HCT116 (cell line): ENCODE measurements around the gene NDUFA5. TPM values are rescaled to one million over a fixed set of nuclear protein-coding genes. Genes with fewer than 3 reads are reported as not detected.

Experiments
- ATAC-seq: fragments of 200-7000 bp; cut with Tn5 transposase; 2 replicates; pipeline ENCODE4 v1.9.1; 2020; ENCODE audit warnings: mild to moderate bottlenecking, moderate library complexity
- BruUV-seq: library from RNA; stranded (reverse); fragments of 400-500 nt; replicated peaks from 2 replicates; lab custom pipeline; 2021; lab: Mats Ljungman, UMichigan
- CTCF ChIA-PET: fragments of 300-600 bp; sonication (Branson Sonifier 250); formaldehyde crosslinking; loops from one replicate; lab custom pipeline; 2021; ENCODE audit warnings: antibody characterized with exemption; lab: Charles Lee
- POLR2A ChIA-PET: fragments of 300-600, 350-600 bp; sonication (Branson Sonifier 250); formaldehyde crosslinking; loops from one replicate; lab custom pipeline; 2021; ENCODE audit warnings: antibody characterized with exemption; lab: Charles Lee
- RAD21 ChIA-PET, 2 experiments: fragments of 300-600 bp; sonication (Branson Sonifier 250); formaldehyde crosslinking; loops; one replicate each; lab custom pipeline; 2023; ENCODE audit warnings: low total read pairs in 2 of 2; ENCODE audit not compliant: uncharacterized antibody in 2 of 2, unreplicated experiment in 2 of 2, low non-redundant PET in 1 of 2; lab: Charles Lee
- DNase-seq: peaks from one replicate; pipeline ENCODE4 v3.0.0-alpha.2; 2010; ENCODE audit warnings: low read depth, low spot score
- H2AFZ ChIP-seq: fragments of 200-600 bp; shearing (Covaris generic), sonication (generic); 2 replicates; pipeline ENCODE4 v1.6.1; 2017; ENCODE audit warnings: low read depth, mixed run types, mixed read lengths, antibody characterized with exemption, low read length; ENCODE audit not compliant: poor library complexity, severe bottlenecking
- H3K27ac ChIP-seq: 2 replicates; pipeline ENCODE4 v1.5.1; 2012; ENCODE audit warnings: low read depth, low read length
- H3K27me3 ChIP-seq: fragments of 200-600 bp; sonication (generic); 2 replicates; pipeline ENCODE4 v1.6.1; 2016; ENCODE audit warnings: mixed run types, low read length, mixed read lengths; ENCODE audit not compliant: insufficient read depth
- H3K36me3 ChIP-seq, 2 experiments: fragments of 200-500 bp in 1 of 2; fragments of 200-600 bp in 1 of 2; sonication (Bioruptor generic) in 1 of 2; sonication (generic) in 1 of 2; 2 replicates each; pipeline versions ENCODE4 v1.5.1 to v1.6.1; 2014 to 2016; ENCODE audit warnings: low read length in 2 of 2, inconsistent platforms in 1 of 2, mixed read lengths in 1 of 2, mixed run types in 1 of 2; ENCODE audit not compliant: insufficient read depth in 2 of 2, control insufficient read depth in 1 of 2
- H3K4me1 ChIP-seq, 2 experiments: fragments of 200-600 bp in 1 of 2; sonication (generic) in 1 of 2; 2 replicates each; pipeline versions ENCODE4 v1.5.1 to v1.6.1; 2012 to 2017; ENCODE audit warnings: low read length in 2 of 2, inconsistent platforms in 1 of 2, mild to moderate bottlenecking in 1 of 2, mixed read lengths in 1 of 2, mixed run types in 1 of 2, moderate library complexity in 1 of 2; ENCODE audit not compliant: insufficient read depth in 2 of 2, control insufficient read depth in 1 of 2
- H3K4me2 ChIP-seq: fragments of 200-600 bp; sonication (generic); 2 replicates; pipeline ENCODE4 v1.6.1; 2017; ENCODE audit warnings: mixed run types, low read length, mixed read lengths
- H3K4me3 ChIP-seq, 2 experiments: fragments of 200-600 bp in 1 of 2; sonication (generic) in 1 of 2; replicated peaks in 1 of 2; 2 replicates each; pipeline ENCODE4 v1.5.1; 2011 to 2016; ENCODE audit warnings: low read length in 2 of 2, control low read depth in 1 of 2, low read depth in 1 of 2, mild to moderate bottlenecking in 1 of 2, mixed read lengths in 1 of 2, mixed run types in 1 of 2
- H3K79me2 ChIP-seq: fragments of 200-600 bp; sonication (generic); 2 replicates; pipeline ENCODE4 v1.6.1; 2017; ENCODE audit warnings: mild to moderate bottlenecking, mixed run types, low read length, moderate library complexity, mixed read lengths; ENCODE audit not compliant: insufficient read depth
- H3K9ac ChIP-seq: fragments of 200-600 bp; sonication (generic); 2 replicates; pipeline ENCODE4 v1.6.1; 2016; ENCODE audit warnings: low read length, mixed read lengths
- H3K9me2 ChIP-seq: fragments of 200-600 bp; sonication (generic), shearing (Covaris generic); 2 replicates; pipeline ENCODE4 v1.6.1; 2017; ENCODE audit warnings: mixed run types, mild to moderate bottlenecking, moderate library complexity; ENCODE audit not compliant: insufficient read depth
- H3K9me3 ChIP-seq, 2 experiments: fragments of 200-500 bp in 1 of 2; fragments of 200-600 bp in 1 of 2; sonication (Bioruptor generic) in 1 of 2; sonication (generic) in 1 of 2; 2 replicates each; pipeline ENCODE4 v1.6.1; 2014 to 2017; ENCODE audit warnings: low read length in 2 of 2, mixed read lengths in 2 of 2, inconsistent platforms in 1 of 2, low read depth in 1 of 2, mild to moderate bottlenecking in 1 of 2, mixed run types in 1 of 2, moderate library complexity in 1 of 2; ENCODE audit not compliant: control insufficient read depth in 1 of 2, insufficient read depth in 1 of 2
- H4K20me1 ChIP-seq: fragments of 200-600 bp; sonication (generic), shearing (Covaris generic); 2 replicates; pipeline ENCODE4 v1.6.1; 2017; ENCODE audit warnings: mixed run types, mild to moderate bottlenecking, moderate library complexity; ENCODE audit not compliant: insufficient read depth
- CBX3 ChIP-seq: IDR thresholded peaks from 2 replicates; pipeline ENCODE4 v1.6.1; 2012; ENCODE audit warnings: low read depth
- CEBPB ChIP-seq: IDR thresholded peaks from 2 replicates; pipeline ENCODE4 v1.6.1; 2012; ENCODE audit warnings: low read depth
- ELF1 ChIP-seq: IDR thresholded peaks from 2 replicates; pipeline ENCODE4 v1.6.1; 2012; ENCODE audit warnings: low read depth, borderline replicate concordance
- EZH2 ChIP-seq: fragments of 200-600 bp; sonication (generic); IDR thresholded peaks from 2 replicates; pipeline ENCODE4 v1.6.1; 2017; ENCODE audit warnings: antibody characterized with exemption, mixed run types
- FOSL1 ChIP-seq: IDR thresholded peaks from 2 replicates; pipeline ENCODE4 v1.6.1; 2012; ENCODE audit warnings: low read depth
- JUND ChIP-seq: IDR thresholded peaks from 2 replicates; pipeline ENCODE4 v1.6.1; 2012
- POLR2AphosphoS5 ChIP-seq: IDR thresholded peaks from 2 replicates; pipeline ENCODE4 v1.6.1; 2011; ENCODE audit warnings: mild to moderate bottlenecking, low read depth, low read length, moderate library complexity
- RAD21 ChIP-seq: IDR thresholded peaks from 2 replicates; pipeline ENCODE4 v1.6.1; 2012; ENCODE audit warnings: low read depth, mild to moderate bottlenecking
- SP1 ChIP-seq: IDR thresholded peaks from 2 replicates; pipeline ENCODE4 v1.6.1; 2012; ENCODE audit warnings: low read depth
- SRF ChIP-seq: IDR thresholded peaks from 2 replicates; pipeline ENCODE4 v1.6.1; 2012; ENCODE audit warnings: low read depth
- YY1 ChIP-seq: IDR thresholded peaks from 2 replicates; pipeline ENCODE4 v1.6.1; 2011; ENCODE audit warnings: low read length, low read depth, moderate library complexity, mild to moderate bottlenecking; ENCODE audit not compliant: insufficient replicate concordance; ENCODE audit errors: extremely low read depth
- ZFX ChIP-seq: fragments of 450-650 bp; IDR thresholded peaks from 2 replicates; pipeline ENCODE4 v1.6.1; 2017
- ZNF274 ChIP-seq: fragments of 200-500 bp; sonication (Bioruptor generic); IDR thresholded peaks from 2 replicates; pipeline ENCODE4 v1.6.1; 2014; ENCODE audit warnings: mild to moderate bottlenecking, low read depth, low read length, inconsistent platforms
- intact Hi-C: fragments of 100-400 bp; cut with micrococcal nuclease; formaldehyde crosslinking; loops from 2 replicates; pipeline ENCODE4 v1.10.0; 2022
- total RNA-seq: library from RNA; stranded (reverse); gene quantifications from one replicate; pipeline ENCODE4 v1.2.1, GENCODE V29; 2021; ENCODE audit not compliant: unreplicated experiment
- TF ChIP-seq, protein P1 (sequence below): IDR thresholded peaks from 2 replicates; pipeline ENCODE4 v1.6.1; 2012; ENCODE audit warnings: low read depth
- TF ChIP-seq, protein P2 (sequence below): IDR thresholded peaks from 2 replicates; pipeline ENCODE4 v1.6.1; 2011; ENCODE audit warnings: mild to moderate bottlenecking, low read length, moderate library complexity; ENCODE audit not compliant: insufficient replicate concordance; ENCODE audit errors: extremely low read depth

Gene NDUFA5
- total RNA-seq, 1 experiment from 2014 or later, result 64.2 TPM

DNA sequence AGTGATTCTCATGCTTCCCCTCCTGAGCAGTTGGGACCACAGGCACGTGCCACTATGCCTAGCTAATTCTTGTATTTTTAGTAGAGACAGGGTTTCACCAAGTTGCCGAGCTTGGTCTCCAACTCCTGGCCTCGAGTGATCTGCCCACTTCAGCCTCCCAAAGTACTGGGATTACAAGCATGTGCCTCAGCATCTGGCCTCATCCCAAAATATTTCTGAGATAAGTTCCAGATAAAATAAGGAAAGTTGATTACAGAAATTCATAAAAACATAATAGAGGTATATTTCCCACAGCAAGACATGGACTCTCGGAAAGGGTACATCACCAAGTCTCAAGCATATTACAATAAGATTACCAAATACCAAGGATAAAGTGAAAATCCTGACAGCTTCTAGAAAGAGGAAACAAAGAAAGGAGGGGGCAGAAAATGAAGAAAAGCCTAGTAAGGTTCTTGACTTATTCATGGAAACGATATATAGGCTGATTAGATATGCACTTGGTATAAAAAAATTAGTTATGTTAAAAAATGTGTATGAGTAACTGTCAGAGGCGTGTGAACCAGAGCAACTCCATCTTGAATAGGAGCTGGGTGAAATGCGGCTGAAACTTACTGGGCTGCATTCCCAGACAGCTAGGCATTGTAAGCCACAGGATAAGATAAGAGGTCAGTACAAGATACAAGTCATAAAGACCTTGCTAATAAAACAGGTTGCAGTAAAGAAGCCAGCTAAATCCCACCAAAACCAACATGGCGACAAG lies 58.2 kb downstream of the NDUFA5 start:
- POLR2A ChIA-PET, result no interaction called here
- TF ChIP-seq ZNF274 (no peak), SP1 (no peak), POLR2AphosphoS5 (no peak), EZH2 (no peak), JUND (no peak), ZFX (no peak), YY1 (no peak), SRF (no peak), ELF1 (no peak), CEBPB (no peak), FOSL1 (no peak), CBX3 (no peak), RAD21 (no peak)
- TF ChIP-seq, protein P1, sequence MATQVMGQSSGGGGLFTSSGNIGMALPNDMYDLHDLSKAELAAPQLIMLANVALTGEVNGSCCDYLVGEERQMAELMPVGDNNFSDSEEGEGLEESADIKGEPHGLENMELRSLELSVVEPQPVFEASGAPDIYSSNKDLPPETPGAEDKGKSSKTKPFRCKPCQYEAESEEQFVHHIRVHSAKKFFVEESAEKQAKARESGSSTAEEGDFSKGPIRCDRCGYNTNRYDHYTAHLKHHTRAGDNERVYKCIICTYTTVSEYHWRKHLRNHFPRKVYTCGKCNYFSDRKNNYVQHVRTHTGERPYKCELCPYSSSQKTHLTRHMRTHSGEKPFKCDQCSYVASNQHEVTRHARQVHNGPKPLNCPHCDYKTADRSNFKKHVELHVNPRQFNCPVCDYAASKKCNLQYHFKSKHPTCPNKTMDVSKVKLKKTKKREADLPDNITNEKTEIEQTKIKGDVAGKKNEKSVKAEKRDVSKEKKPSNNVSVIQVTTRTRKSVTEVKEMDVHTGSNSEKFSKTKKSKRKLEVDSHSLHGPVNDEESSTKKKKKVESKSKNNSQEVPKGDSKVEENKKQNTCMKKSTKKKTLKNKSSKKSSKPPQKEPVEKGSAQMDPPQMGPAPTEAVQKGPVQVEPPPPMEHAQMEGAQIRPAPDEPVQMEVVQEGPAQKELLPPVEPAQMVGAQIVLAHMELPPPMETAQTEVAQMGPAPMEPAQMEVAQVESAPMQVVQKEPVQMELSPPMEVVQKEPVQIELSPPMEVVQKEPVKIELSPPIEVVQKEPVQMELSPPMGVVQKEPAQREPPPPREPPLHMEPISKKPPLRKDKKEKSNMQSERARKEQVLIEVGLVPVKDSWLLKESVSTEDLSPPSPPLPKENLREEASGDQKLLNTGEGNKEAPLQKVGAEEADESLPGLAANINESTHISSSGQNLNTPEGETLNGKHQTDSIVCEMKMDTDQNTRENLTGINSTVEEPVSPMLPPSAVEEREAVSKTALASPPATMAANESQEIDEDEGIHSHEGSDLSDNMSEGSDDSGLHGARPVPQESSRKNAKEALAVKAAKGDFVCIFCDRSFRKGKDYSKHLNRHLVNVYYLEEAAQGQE, result no peak
- TF ChIP-seq, protein P2, sequence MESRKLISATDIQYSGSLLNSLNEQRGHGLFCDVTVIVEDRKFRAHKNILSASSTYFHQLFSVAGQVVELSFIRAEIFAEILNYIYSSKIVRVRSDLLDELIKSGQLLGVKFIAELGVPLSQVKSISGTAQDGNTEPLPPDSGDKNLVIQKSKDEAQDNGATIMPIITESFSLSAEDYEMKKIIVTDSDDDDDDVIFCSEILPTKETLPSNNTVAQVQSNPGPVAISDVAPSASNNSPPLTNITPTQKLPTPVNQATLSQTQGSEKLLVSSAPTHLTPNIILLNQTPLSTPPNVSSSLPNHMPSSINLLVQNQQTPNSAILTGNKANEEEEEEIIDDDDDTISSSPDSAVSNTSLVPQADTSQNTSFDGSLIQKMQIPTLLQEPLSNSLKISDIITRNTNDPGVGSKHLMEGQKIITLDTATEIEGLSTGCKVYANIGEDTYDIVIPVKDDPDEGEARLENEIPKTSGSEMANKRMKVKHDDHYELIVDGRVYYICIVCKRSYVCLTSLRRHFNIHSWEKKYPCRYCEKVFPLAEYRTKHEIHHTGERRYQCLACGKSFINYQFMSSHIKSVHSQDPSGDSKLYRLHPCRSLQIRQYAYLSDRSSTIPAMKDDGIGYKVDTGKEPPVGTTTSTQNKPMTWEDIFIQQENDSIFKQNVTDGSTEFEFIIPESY, result no peak
- CTCF ChIA-PET, result no interaction called here
- Histone ChIP-seq H3K4me1 (no peaks in the 10 kb centered on the region), H2AFZ (no peak overlapping the region), H3K36me3 (no peaks in the 10 kb centered on the region), H4K20me1 (no peaks in the 10 kb centered on the region), H3K27me3 (no peaks in the 10 kb centered on the region), H3K79me2 (no peaks in the 10 kb centered on the region), H3K4me3 (no peak overlapping the region), H3K9ac (no peak overlapping the region), H3K9me2 (no peaks in the 10 kb centered on the region), H3K4me2 (no peak overlapping the region), H3K27ac (no peak overlapping the region), H3K9me3 (no peaks in the 10 kb centered on the region)
- DNase-seq (no peak), ATAC-seq (no peak)
- intact Hi-C loops, result loop anchor here (10.0 kb wide), 1 partner anchor 135 kb away; no protein-coding TSS in a partner anchor
- no TSS peak for BruUV-seq
- RAD21 ChIA-PET, result no interaction called here
